Heart left ventricle (tissue), 13 donors: Measurements from ENCODE around the gene FAM193B.

Experiments
- CTCF ChIP-seq, 12 donors: fragments of 200-600 bp; sonication (generic) in 4 of 12; IDR thresholded peaks; one replicate each; pipeline versions ENCODE4 v1.5.0 to v1.8.0; 2018 to 2022; ENCODE audit warnings: antibody characterized with exemption in 12 of 12, mild to moderate bottlenecking in 5 of 12
- POLR2A ChIP-seq, 2 donors: fragments of 450-650 bp; IDR thresholded peaks; one replicate each; pipeline ENCODE4 v1.6.1; 2017; ENCODE audit warnings: antibody characterized with exemption in 2 of 2, mild to moderate bottlenecking in 2 of 2, moderate library complexity in 2 of 2
- donor health status: ischemic (EF 13 %, LVEDD 7.1; RV severe dilation, severe dysfunction).
- donor health status: DM: no; HTN: yes; CAD: no.
- donor health status: DM: no; HTN: no; CAD: no.
- donor health status: ischemic (EF 25% LVEDD 6.9; RV normal size, moderate dysfunction).
- donor health status: ischemic (EF 25% LVEDD 5.7; RV mildly dilated, moderate dysfunction).
- donor health status: ischemic (EF 35%, LVEDD 5.7; RV mildly dilated, moderate dysfunction).
- donor health status: nonischemic (EF 11% LVEDD 7.7; RV severe dilation, severe dysfunction).
- donor health status: DM: yes; HTN: yes; CAD: no.
- donor health status: PGD.
- donor health status: ischemic (EF 29% LVEDD 5.4; RV normal size, mild dysfunction).
- donor health status: nonischemic (EF 23%, LVEDD 6.1; RV moderate dilation, normal function).

- TF ChIP-seq CTCF (IDR thresholded peaks at IDR 0.05) (no peak), POLR2A (IDR thresholded peaks at IDR 0.05) (no peak)
Measured at GRCh38 chr5:177535125-177535524, 19.2 kb downstream of the FAM193B start.
